HL-60 (cell line): ENCODE results near the gene TXNRD2.

ENCODE experiments used
- DNase-seq, 2 experiments: peaks; one replicate each; pipeline ENCODE4 v3.0.0-alpha.2; 2010 to 2020; ENCODE audit warnings: low read depth in 1 of 2, low spot score in 1 of 2
- H3K27ac ChIP-seq: fragments of 250-450 bp; sonication (Bioruptor Pico); replicated peaks from 2 replicates; pipeline ENCODE4 v1.5.1; 2020; ENCODE audit warnings: mild to moderate bottlenecking, moderate library complexity
- H3K27me3 ChIP-seq: fragments of 250-450 bp; sonication (Bioruptor Pico); 2 replicates; pipeline ENCODE4 v1.5.1; 2021; ENCODE audit warnings: mild to moderate bottlenecking, moderate library complexity; ENCODE audit not compliant: insufficient read depth, poor library complexity, severe bottlenecking
- H3K4me3 ChIP-seq: replicated peaks from 2 replicates; pipeline ENCODE4 v1.5.1; 2011; ENCODE audit warnings: mild to moderate bottlenecking, control low read depth, low read length; ENCODE audit not compliant: insufficient read depth
- GABPA ChIP-seq: IDR thresholded peaks from 2 replicates; pipeline ENCODE4 v1.6.1; 2012; ENCODE audit warnings: low read depth
- POLR2AphosphoS5 ChIP-seq: IDR thresholded peaks from 2 replicates; pipeline ENCODE4 v1.6.1; 2012; ENCODE audit warnings: low read depth
- SPI1 ChIP-seq: IDR thresholded peaks from 2 replicates; pipeline ENCODE4 v1.6.1; 2012; ENCODE audit warnings: low read depth, mild to moderate bottlenecking, borderline replicate concordance
- TF ChIP-seq, protein P1 (sequence below): IDR thresholded peaks from 2 replicates; pipeline ENCODE4 v1.6.1; 2012; ENCODE audit warnings: low read depth; ENCODE audit not compliant: insufficient replicate concordance
- TF ChIP-seq, protein P2 (sequence below): IDR thresholded peaks from one replicate; pipeline ENCODE4 v1.5.1; 2011; ENCODE audit warnings: low read length, control low read depth, inconsistent platforms; ENCODE audit not compliant: insufficient read depth

TXNRD2 gene

DNA sequence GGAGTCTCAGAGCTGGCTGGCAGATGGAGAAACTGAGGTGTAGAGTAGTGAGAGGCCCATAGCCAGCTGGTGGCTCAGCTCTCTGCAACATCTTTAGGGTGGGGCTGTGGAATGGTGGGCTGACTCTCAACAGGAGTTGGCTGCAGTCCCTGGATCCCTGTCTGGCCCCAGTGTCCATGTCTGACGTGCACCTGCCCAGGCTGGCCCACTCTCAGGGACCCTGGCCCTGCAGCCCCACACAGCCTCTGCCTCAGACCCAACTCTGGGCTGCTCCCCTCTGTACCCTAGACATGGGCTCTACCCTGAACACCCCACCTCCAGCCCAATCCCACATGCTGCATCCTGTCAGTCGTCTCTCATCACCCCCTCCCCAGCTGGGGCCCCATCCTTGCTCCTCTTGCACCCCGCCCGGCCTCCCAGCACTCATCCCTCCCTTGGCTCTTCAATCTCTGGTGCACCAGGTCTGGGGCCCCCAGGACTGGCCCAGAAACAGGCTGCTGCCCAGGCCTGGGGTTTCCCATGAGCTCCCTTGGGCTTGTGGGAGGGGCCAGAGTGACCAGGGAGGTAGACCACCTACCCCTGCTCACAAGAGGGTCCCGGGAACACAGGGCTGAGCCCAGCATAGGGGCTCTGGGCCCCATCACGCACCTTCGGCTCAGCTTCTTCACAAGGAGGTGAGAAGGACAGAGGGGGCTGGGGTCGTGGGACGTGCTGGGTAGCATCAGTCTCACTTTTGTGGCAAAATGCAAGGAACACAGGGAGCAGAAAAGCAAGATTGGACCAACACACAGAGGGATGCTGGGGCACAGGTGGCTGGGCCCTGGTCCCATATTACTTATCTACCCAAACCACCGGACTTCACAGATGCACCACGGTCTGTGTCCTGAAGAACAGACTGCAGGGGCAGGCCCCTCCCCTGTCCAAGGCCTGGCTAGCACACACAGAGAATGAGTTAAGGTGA lies 43.5 kb upstream of the TXNRD2 start:
- no peak overlapping the region for H3K4me3 ChIP-seq
- TF ChIP-seq GABPA = no peak
- TF ChIP-seq SPI1 = no peak
- TF ChIP-seq, protein P1, sequence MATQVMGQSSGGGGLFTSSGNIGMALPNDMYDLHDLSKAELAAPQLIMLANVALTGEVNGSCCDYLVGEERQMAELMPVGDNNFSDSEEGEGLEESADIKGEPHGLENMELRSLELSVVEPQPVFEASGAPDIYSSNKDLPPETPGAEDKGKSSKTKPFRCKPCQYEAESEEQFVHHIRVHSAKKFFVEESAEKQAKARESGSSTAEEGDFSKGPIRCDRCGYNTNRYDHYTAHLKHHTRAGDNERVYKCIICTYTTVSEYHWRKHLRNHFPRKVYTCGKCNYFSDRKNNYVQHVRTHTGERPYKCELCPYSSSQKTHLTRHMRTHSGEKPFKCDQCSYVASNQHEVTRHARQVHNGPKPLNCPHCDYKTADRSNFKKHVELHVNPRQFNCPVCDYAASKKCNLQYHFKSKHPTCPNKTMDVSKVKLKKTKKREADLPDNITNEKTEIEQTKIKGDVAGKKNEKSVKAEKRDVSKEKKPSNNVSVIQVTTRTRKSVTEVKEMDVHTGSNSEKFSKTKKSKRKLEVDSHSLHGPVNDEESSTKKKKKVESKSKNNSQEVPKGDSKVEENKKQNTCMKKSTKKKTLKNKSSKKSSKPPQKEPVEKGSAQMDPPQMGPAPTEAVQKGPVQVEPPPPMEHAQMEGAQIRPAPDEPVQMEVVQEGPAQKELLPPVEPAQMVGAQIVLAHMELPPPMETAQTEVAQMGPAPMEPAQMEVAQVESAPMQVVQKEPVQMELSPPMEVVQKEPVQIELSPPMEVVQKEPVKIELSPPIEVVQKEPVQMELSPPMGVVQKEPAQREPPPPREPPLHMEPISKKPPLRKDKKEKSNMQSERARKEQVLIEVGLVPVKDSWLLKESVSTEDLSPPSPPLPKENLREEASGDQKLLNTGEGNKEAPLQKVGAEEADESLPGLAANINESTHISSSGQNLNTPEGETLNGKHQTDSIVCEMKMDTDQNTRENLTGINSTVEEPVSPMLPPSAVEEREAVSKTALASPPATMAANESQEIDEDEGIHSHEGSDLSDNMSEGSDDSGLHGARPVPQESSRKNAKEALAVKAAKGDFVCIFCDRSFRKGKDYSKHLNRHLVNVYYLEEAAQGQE = no peak
- TF ChIP-seq, protein P2, sequence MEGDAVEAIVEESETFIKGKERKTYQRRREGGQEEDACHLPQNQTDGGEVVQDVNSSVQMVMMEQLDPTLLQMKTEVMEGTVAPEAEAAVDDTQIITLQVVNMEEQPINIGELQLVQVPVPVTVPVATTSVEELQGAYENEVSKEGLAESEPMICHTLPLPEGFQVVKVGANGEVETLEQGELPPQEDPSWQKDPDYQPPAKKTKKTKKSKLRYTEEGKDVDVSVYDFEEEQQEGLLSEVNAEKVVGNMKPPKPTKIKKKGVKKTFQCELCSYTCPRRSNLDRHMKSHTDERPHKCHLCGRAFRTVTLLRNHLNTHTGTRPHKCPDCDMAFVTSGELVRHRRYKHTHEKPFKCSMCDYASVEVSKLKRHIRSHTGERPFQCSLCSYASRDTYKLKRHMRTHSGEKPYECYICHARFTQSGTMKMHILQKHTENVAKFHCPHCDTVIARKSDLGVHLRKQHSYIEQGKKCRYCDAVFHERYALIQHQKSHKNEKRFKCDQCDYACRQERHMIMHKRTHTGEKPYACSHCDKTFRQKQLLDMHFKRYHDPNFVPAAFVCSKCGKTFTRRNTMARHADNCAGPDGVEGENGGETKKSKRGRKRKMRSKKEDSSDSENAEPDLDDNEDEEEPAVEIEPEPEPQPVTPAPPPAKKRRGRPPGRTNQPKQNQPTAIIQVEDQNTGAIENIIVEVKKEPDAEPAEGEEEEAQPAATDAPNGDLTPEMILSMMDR = no peak
- no peak for TF ChIP-seq POLR2AphosphoS5
- no peak overlapping the region for H3K27ac ChIP-seq
- DNase-seq = no peak
- no peaks in the 10 kb centered on the region for H3K27me3 ChIP-seq

DNA sequence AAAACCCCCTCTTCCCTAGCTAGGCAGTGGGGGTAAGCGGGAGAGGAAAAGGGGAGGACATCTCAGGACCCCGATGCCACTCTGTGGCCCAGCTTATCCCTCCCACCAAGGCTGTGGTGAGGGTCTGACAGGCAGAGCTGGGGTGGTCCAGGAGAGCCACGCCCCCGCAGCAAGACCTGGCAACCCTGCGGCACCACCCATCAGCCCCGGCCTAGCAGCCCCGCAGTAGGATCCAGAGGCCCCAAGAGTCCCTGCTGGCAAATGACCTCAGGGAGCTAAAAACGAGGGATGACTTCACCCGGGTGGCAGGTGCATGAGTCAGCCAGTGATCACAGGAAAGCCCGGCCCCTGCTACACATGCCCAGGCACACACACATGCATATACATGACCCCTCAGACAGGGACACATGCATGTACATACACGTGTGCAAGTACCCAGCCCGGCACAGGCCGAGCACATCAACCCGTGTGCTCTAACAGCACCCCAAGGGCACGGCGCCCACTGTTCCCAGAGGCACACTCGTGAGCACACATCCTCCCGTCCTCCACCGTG lies 42.7 kb upstream of the TXNRD2 start:
- H3K27me3 ChIP-seq = no peaks in the 10 kb centered on the region
- no peak overlapping the region for H3K4me3 ChIP-seq
- H3K27ac ChIP-seq = no peak overlapping the region
- TF ChIP-seq POLR2AphosphoS5 (no peak), SPI1 (no peak), GABPA (no peak)
- TF ChIP-seq, protein P2 = no peak
- TF ChIP-seq, protein P1 = no peak
- DNase-seq = no peak

DNA sequence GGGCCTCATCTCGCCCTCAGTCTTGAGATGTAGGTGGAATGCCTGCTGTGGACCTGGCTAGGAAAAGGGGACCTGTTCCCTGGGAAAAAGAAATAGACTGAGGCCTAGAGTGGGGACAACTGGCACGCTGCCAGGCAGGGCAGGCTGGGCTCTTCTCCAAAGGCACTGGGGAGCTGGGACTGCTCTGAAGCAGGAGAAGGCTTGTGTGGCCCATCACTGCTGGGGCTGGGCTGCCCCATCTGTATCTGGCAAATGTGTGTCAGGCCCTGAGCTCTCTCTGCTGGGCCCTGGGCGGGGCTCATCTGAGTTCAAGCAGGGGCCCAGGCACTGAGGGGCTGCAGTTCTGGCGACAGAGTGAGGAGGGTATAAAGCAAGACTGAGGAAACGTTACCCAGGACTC lies 42.1 kb upstream of the TXNRD2 start:
- Histone ChIP-seq H3K27me3 (no peaks in the 10 kb centered on the region), H3K27ac (no peak overlapping the region), H3K4me3 (no peak overlapping the region)
- no peak for DNase-seq
- TF ChIP-seq POLR2AphosphoS5 = no peak
- TF ChIP-seq, protein P2 = no peak
- no peak for TF ChIP-seq GABPA
- TF ChIP-seq, protein P1 = no peak
- TF ChIP-seq SPI1 = no peak
